HFF-Myc (cell line): ENCODE data around the gene PADI3.

ENCODE experiments used
- DNase-seq: peaks from one replicate; pipeline ENCODE4 v3.0.0-alpha.2; 2011; ENCODE audit warnings: low read depth; ENCODE audit errors: extremely low read depth
- H3K4me3 ChIP-seq: replicated peaks from 2 replicates; pipeline ENCODE4 v1.5.1; 2011; ENCODE audit warnings: low read depth, mild to moderate bottlenecking, control low read depth, low read length
- CTCF ChIP-seq: IDR thresholded peaks from 2 replicates; pipeline ENCODE4 v1.5.1; 2012; ENCODE audit warnings: mild to moderate bottlenecking, low read depth, low read length, control low read depth; ENCODE audit errors: missing control alignments

Gene PADI3

GRCh38 chr1:17210176-17210575, 38.7 kb upstream of the PADI3 start:
- no peak overlapping the region for H3K4me3 ChIP-seq
- TF ChIP-seq CTCF: no peak
- no peak for DNase-seq

GRCh38 chr1:17211377-17211776, 37.5 kb upstream of the PADI3 start:
- no peak overlapping the region for H3K4me3 ChIP-seq
- no peak for TF ChIP-seq CTCF
- DNase-seq: no peak

- no peak for TF ChIP-seq CTCF
- H3K4me3 ChIP-seq: no peak overlapping the region
- DNase-seq: no peak
Observed at GRCh38 chr1:17212009-17212408, 36.9 kb upstream of the PADI3 start.

- no peak overlapping the region for H3K4me3 ChIP-seq
- DNase-seq: peak; percentile 55
- TF ChIP-seq CTCF: no peak
Observed at GRCh38 chr1:17212487-17213121, 36.3 kb upstream of the PADI3 start.

GRCh38 chr1:17213148-17213781, 35.6 kb upstream of the PADI3 start:
- DNase-seq: no peak
- H3K4me3 ChIP-seq: no peak overlapping the region
- no peak for TF ChIP-seq CTCF

- no peak for TF ChIP-seq CTCF
- no peak overlapping the region for H3K4me3 ChIP-seq
- DNase-seq: no peak
Observed at GRCh38 chr1:17213782-17214148, 35.1 kb upstream of the PADI3 start.

GRCh38 chr1:17214876-17215544, 33.9 kb upstream of the PADI3 start:
- no peak for TF ChIP-seq CTCF
- DNase-seq: no peak
- H3K4me3 ChIP-seq: no peak overlapping the region
